ENCODE measurements around the gene INSR.

The INSR gene

DNA sequence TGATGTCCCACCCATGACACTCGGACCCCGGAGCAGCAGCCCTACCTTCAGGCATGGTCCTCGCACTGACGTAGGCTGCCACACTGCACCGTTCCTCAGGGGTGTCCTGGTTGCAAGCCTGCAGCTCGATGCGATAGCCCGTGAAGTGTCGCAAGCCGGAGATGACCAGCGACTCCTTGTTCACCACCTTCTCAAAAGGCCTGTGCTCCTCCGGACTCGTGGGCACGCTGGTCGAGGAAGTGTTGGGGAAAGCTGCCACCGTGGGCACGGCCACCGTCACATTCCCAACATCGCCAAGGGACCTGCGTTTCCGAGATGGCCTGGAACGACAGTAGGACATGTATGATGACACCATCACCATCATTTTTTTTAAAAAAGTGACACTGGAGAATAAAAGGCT, 151.4 kb downstream of the INSR start:
- no peak for DNase-seq (ENCODE audit: low read depth in 2 of 2)

DNA sequence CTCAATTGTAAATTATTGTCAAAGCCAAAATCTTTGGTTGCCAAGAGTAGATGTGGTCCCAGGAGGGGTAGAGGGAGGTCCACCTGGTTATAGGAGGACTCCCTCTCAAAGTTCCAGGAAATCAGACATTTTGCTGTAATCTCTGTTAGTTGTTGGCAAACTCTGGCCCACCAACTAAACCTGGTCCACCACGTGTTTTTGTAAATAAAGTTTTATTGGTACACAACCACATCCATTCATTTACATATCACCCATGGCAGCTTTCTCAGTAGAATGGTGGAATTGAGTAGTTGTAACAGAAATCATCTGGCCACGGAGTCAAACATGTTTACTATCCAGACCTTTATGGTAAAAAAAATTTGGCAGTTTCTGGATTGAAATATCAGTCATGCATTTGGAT, 154.1 kb downstream of the INSR start:
- DNase-seq (ENCODE audit: low read depth in 2 of 2): no peak

- DNase-seq (ENCODE audit: low read depth in 2 of 2): no peak
Observed at GRCh38 chr19:7139095-7139494, 155.1 kb downstream of the INSR start.

GRCh38 chr19:7138402-7138801, 155.8 kb downstream of the INSR start:
- DNase-seq (ENCODE audit: low read depth in 2 of 2): no peak

DNA sequence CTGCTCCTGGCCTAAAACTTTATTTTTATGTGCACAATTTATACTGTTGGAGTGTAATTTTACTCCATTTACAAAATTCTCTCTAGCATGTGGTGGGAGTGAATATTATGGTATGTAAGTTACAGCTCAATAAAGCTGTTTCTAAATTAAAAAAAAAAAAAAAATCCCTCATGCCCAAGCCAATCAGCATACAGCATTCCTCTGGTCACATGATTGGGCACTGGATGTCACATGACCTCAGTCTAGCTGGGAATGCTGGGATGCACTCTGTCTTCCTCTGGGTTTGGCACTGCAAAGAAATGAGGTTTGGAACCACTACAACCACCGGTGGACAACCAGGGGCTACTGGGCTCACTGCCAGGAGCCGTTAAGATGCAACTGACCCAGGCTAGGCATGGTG, 157.1 kb downstream of the INSR start:
- DNase-seq (ENCODE audit: low read depth in 2 of 2): no peak

GRCh38 chr19:7132054-7132453, 162.2 kb downstream of the INSR start:
- no peak for DNase-seq (ENCODE audit: low read depth in 2 of 2)

DNA sequence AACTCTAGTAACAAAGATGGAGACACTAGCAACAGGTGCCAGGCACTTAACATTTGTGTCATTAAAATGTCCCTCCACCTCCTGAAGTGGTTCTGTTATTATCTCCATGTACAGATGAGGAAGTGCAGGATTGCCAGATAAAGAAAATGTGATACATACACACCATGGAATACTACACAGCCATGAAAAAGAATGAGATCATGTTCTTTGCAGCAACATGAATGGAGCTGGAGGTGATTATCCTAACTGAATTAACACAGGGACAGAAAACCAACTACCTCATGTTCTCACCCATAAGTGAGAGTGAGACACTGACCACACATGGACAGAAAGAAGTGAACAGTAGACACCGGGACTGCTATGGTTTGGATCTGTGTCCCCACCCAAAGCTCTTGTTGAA, 164.2 kb downstream of the INSR start:
- DNase-seq (ENCODE audit: low read depth in 2 of 2): no peak

DNA sequence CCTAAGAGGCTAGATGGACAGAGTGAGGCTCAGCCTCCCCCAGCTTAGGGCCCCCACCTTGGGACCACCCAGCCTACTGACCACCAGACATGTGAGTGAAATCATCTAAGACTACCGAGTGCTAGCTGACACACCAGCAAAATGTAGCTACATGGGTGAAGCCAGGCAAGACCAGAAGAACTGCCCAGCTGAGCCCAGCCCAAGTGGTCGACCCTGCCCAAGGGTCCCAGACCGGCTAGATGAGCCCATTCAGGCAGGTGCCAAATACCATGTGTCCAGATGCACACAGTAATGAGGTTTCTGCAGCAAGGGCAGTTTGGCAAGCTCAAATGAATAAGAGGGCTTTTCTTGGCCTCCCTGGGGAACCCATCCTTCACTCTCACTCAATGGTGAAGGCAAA, 168.1 kb downstream of the INSR start:
- DNase-seq (ENCODE audit: low read depth in 2 of 2): no peak

- DNase-seq (ENCODE audit: low read depth in 2 of 2): no peak
Observed at GRCh38 chr19:7125221-7125620, 169.0 kb downstream of the INSR start.

- no peak for DNase-seq (ENCODE audit: low read depth in 2 of 2)
Observed at GRCh38 chr19:7124782-7125181, 169.4 kb downstream of the INSR start.

DNA sequence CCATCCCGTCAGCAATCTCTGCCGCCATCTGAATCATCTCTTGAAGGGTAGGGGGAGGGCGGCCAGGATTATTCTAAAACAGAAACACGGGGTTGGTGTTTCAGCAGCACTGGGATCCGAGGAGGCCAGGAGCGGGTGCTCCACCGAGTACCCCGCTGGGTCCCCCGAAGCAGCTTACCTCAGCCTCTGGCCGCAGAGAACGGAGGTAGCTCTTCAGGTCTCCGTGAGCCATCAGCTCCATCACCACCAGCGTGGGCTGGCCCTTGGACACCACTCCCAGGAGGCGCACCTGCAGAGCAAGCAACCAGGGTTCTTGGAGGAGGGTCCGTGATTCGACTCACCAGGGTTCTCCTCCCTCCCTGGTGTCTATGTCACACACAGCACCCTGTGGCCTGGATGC, 171.5 kb downstream of the INSR start:
- DNase-seq (ENCODE audit: low read depth in 2 of 2): no peak

DNA sequence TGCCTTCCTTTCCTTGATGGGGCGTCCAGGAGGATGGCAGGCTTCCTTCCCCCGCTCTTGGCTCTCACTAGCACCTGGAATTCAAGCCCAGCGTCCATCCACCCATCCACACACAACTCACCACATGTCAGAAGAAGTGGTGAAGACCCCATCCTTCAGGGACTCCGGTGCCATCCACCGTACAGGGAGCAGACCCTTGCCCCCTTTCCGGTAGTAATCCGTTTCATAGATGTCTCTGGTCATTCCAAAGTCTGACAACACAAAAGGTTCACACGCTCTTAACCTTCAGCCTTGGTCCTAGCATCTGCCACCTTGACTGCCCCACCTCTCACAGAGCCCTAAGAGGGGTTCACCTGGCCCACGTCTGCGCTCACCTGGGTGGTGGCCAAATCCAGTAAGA, 173.7 kb downstream of the INSR start:
- DNase-seq (ENCODE audit: low read depth in 2 of 2): no peak

GRCh38 chr19:7119582-7119981, 174.6 kb downstream of the INSR start:
- no peak for DNase-seq (ENCODE audit: low read depth in 2 of 2)

DNA sequence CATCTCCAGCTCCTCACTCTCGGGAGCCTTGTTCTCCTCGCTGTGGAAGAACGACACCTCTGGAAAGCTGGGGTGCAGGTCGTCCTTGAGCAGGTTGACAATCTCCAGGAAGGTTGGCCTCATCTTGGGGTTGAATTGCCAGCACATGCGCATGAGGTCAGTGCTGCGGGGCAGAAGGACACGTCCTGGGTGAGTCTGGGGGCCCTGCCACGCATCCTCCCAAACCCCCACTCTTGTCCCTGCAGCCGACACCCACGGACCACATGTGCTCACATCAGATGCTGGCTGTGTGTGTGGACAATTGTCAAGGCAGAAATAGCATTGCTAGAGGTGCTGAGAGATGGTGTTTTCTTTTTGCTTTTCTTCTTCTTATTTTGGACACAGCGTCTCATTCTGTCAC, 177.0 kb downstream of the INSR start:
- DNase-seq (ENCODE audit: low read depth in 2 of 2): no peak

- no peak for DNase-seq (ENCODE audit: low read depth in 2 of 2)
Observed at GRCh38 chr19:7115721-7116120, 178.5 kb downstream of the INSR start.

DNA sequence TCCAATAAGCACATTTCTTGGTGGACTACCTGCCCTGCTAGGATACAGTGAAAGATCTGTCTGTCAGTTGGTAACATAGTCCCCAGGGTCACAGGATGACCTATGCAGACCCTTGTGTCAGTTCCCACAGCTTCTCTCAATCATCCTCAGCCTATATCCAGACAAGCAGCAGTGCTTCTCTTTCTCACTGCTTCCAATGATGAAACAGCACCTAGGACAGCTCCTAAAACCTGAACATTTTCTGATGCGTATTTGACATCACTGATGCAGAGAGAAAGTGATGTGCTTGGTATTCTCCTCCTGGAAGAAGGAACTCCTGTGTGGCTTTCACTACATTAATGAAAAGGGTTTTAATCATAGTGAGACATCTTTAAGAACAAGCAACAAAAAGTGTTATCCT, 181.0 kb downstream of the INSR start:
- no peak for DNase-seq (ENCODE audit: low read depth in 2 of 2)

DNA sequence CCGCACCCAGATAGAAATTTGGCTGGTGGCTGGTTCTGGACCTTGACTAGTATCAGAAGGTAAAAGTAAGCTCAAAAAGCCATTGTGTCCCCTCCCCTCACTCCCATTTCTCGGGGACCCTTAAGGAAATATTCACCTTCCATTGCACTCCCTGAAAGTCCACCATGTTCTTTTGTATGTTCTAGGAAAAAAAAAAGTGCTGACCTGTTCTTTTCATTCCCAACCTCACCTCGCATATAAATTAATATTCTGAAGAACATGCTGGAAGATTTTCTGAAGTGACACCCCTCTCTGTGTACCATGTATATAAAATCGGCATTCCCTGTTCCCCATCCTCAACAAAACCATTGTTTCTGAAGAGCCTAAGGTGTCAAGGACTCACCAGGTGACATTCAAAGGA, 181.5 kb downstream of the INSR start:
- DNase-seq (ENCODE audit: low read depth in 2 of 2): no peak

DNA sequence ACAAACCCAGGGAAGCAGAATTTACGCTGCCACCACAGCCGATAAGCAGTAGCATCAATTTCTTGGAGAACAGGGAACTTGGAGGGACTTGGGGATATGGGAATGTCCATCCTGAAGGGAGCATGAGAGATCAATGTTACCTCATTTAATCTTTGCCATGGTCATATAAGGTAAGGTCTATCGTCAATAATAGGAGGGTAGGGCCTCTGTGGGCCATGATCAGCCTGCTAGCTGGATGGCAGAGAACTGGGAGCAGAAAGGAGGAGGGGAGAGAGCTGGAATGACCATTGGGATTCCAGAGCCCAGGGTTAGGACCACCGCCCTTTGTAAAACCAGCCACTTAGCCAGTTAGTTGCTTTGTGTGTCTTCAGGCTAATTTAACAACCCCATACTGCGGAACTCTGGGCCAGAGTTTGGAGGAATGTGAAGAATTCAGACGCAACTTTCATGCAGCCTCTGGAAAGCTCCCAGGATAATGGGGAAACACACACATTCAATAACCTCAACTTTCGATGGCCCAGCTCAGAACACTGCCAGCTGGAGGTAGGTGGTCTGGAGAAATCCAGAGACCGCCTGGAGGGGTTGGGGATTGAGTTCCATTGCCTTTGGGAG, 184.4 kb downstream of the INSR start:
- no peak for DNase-seq (ENCODE audit: low read depth in 2 of 2)

DNA sequence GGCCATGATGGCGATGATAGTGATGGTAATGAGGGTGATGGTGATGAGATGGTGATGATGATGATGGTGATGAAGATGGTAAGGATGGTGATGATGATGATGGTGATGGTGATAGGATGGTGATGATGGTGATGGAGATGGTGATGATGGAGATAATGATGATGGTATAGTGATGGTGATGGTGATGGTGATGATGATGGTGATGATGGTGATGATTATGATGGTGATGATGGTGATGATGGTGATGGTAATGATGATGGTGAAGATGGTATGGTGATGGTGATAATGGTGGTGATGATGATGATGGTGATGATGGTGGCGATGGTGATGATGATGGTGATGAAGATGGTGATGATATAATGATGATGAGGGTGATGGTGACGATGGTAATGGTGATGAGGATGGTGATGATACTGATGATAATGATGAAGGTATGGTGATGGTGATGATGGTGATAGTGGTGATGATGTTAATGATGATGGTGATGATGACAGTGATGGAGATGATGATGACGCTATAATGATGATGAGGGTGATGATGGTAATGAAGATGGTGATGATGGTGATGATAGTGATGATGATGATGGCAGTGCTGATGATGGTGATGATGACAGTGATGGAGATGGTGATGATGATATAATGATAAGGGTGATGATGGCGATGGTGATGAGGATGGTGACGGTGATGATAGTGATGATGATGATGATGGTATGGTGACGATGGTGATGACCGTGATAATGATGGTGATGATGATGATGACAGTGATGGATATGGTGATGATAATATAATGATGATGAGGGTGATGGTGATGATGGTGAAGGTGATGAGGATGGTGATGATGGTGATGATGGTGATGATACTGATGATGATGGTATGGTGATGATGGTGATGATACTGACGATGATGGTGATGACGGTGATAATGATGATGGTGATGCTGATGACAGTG, 187.2 kb downstream of the INSR start:
- DNase-seq (ENCODE audit: low read depth in 2 of 2): no peak

- no peak for DNase-seq (ENCODE audit: low read depth in 2 of 2)
Observed at GRCh38 chr19:7104747-7105447, 189.3 kb downstream of the INSR start.

- no peak for DNase-seq (ENCODE audit: low read depth in 2 of 2)
Observed at GRCh38 chr19:7101498-7102253, 192.5 kb downstream of the INSR start.

DNA sequence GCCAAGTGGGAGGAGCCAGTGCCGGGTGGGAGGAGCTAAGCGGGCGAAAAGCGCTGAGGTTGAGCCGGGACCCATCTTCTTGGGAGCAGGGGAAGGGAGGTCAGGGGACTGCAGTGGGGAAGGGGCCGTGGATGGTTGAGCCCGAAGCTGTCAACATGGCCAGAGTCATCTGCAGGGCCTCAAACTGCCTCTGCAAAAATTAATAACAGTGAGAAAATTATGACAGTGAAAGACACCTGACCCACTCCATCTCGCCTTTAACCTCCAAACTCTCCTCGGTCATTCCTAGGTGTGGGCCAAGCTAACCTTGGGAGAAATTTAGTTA, 194.7 kb downstream of the INSR start:
- peak in 1 of 2 experiments; percentile 83 for DNase-seq (ENCODE audit: low read depth in 2 of 2)
